GM19099 (cell line): Measurements from ENCODE around the gene RELN.

Source experiments
- POLR2A ChIP-seq: IDR thresholded peaks from 3 replicates; pipeline ENCODE4 v1.6.1; 2011; ENCODE audit warnings: low read depth; ENCODE audit not compliant: insufficient read length; ENCODE audit errors: extremely low read depth

RELN gene

GRCh38 chr7:103810112-103810744 lies 179.2 kb downstream of the RELN start:
- no peak for TF ChIP-seq POLR2A

GRCh38 chr7:103809229-103809994 lies 180.0 kb downstream of the RELN start:
- TF ChIP-seq POLR2A: no peak

GRCh38 chr7:103805346-103805745 lies 184.1 kb downstream of the RELN start:
- no peak for TF ChIP-seq POLR2A

- no peak for TF ChIP-seq POLR2A
These were observed 185.8 kb downstream of the RELN start for GRCh38 chr7:103803631-103804030.

GRCh38 chr7:103799298-103799697 lies 190.2 kb downstream of the RELN start:
- TF ChIP-seq POLR2A: no peak

DNA sequence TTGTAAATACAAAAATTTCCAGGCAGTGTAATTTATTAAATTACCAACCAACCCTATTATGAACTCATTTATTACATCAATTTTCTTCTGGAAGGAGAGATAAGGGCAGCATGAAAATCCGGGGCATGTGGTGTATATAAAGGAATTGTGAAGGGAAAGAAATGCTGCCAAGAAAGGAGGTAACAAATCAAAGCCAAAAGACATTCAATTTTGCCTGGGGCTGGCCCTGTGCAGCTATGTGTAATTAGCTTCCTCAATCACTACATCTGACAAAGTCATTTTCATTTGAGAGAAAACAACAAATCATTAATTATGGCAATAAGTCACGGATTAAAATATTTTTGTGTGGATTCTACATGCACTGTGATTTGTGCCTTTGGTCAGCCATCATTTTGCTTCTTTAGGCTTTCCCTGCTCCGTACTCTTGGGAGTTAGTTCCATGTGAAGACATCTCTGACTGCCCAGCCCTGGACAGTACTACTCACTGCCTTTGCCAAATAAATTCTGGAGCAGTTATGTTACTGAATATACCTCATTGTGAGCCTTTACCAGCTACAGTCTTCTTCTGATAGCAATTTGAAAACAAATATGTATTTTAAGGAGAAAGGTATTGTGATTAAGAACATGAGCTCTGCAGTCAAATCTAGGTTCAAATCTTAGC lies 191.7 kb downstream of the RELN start:
- no peak for TF ChIP-seq POLR2A

GRCh38 chr7:103796327-103796962 lies 193.0 kb downstream of the RELN start:
- no peak for TF ChIP-seq POLR2A

DNA sequence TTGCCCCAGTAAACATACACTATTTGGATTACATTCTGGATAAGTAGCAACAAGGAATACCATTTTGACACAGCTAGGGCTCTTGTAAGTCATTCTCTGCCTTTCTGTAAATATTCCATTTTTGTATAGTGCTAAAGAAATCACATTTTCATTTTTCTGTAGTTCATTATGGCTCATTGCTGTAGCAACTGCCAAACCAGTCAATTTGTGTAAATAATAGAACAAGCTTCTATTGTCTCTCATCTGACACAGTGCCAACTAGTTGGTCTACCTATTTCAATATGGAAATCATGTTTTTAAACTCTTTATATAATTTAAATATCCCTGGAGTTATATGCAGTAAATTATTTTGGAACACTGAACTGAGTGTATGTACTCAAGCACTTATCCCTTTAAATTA lies 193.7 kb downstream of the RELN start:
- TF ChIP-seq POLR2A: no peak

DNA sequence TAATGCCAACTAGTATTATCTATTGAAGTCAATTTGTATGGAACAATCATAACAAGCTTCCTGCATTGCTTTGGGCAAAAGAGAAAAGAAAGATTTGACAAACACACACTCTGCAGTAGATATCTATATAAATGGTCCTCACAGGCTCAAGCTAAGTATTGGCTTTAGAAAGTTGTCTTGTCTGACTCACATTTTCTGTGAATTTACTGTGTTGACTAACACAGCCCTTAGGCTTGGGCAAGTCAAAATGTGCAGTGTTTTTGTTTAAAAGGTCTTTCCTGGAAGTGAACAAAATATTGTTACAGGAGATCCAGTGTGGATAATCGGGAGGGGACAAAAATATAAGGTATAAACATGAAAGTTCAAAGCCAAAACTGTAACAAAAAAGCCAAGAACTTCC lies 194.4 kb downstream of the RELN start:
- no peak for TF ChIP-seq POLR2A

- no peak for TF ChIP-seq POLR2A
These were observed 195.0 kb downstream of the RELN start for GRCh38 chr7:103794424-103794823.

DNA sequence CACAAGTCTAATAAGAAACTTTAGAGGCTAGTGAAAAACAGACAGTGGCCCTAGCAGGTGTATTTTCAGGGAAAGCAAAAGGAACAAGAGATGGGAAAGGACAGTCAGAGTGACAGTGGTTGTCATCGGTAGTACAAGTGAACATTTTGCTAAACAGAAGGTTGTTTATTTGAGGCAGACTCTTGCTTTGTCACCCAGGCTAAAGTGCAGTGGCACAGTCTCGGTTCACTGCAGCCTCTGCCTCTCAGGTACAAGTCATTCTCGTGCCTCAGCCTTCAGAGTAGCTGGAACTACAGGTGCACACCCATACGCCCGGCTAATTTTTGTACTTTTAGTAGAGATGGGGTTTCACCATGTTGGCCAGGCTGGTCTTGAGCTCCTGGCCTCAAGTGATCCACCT lies 195.8 kb downstream of the RELN start:
- no peak for TF ChIP-seq POLR2A

- TF ChIP-seq POLR2A: no peak
These were observed 197.6 kb downstream of the RELN start for GRCh38 chr7:103791894-103792293.

GRCh38 chr7:103784646-103785286 lies 204.7 kb downstream of the RELN start:
- no peak for TF ChIP-seq POLR2A

GRCh38 chr7:103781409-103781808 lies 208.0 kb downstream of the RELN start:
- no peak for TF ChIP-seq POLR2A

GRCh38 chr7:103777440-103777839 lies 212.0 kb downstream of the RELN start:
- TF ChIP-seq POLR2A: no peak

- TF ChIP-seq POLR2A: no peak
These were observed 215.7 kb downstream of the RELN start for GRCh38 chr7:103773726-103774125.
